Measurements from ENCODE around the gene PADI2. TPM values are rescaled to one million over a fixed set of nuclear protein-coding genes. Genes with fewer than 3 reads are reported as not detected.

Gene PADI2
- total RNA-seq, 1 donor from 2014 or later = 352 TPM

DNA sequence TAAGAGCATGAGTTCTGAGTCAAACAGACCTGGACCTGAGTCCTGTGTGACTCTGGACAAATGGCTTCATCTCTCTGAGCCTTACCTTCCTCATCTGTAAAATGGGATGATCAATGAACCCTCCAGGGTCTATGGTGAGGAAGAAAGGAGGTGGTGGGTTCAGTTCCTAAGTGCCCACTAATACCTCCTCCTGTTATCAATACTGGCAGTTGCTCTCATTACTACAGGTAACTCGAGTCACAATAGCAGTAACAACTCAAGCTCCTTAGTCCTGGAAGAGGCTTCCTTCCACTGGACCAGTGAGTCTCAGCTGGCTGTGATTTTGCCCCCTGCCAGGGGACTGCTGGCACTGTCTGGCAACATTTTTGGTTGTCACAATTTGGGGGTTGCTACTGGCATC is 2.6 kb downstream of the PADI2 start:
- no peak for DNase-seq (ENCODE audit: low read depth)

DNA sequence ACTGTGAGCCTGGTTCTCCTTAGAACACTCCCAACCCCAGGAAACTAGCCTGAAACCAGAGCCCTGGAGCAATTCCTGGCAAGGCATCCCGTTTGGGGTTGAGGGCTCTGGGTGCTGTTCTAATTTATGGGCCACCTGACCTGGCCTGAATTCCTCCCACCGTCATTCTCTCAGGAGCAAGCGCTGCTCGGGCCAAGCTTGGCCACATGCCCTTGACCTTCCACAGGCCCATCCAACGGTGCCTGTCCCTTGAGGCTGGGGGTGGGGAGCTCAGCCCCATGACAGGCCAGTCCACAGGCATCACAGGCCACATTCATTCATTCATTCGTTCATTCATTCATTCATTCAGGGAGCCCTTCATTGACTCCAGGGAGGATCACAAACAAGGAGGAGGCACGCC is 5.3 kb downstream of the PADI2 start:
- DNase-seq (ENCODE audit: low read depth) = peak; percentile 85

GRCh38 chr1:17112496-17113236 is 6.6 kb downstream of the PADI2 start:
- DNase-seq (ENCODE audit: low read depth) = peak; percentile 94

DNA sequence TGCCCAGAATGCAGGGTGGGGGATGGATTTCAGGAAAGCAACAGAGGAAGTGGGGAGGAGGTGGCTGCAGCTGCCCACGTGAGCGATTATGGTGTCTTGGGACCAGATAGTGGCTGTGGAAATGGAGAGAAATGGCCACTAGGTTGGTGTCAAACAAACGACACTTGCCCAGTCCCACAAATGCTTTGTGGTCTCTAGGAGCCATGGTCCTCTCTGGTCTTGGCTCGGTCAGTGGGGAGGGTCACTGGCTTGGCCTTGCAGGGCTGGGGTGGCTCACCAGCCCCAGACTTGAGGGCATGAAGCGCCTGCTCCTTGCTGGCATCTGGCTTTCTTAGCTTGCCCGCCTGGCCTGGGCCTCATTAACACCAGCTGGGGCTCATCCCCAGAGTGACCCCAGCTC is 7.2 kb downstream of the PADI2 start:
- DNase-seq (ENCODE audit: low read depth) = peak; percentile 88

DNA sequence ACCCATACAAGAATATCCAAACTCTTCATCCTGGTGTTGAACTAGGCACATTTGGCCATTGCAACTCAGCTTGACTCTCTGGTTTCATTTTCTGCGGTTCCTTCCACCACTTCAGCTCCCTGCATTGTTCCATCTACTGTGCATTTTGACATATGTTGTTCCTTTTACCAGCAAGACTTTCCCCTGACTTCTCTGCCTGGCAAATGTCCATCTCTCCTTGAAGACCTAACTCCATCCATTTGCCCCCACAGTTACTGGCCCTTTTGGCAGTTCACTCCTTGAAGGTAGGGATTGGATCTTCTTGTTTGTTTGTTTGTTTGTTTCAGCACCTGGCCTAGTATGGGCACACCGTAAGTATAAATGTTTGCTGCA is 8.7 kb downstream of the PADI2 start:
- no peak for DNase-seq (ENCODE audit: low read depth)

GRCh38 chr1:17109892-17110554 is 9.2 kb downstream of the PADI2 start:
- DNase-seq (ENCODE audit: low read depth) = no peak

GRCh38 chr1:17108786-17109185 is 10.5 kb downstream of the PADI2 start:
- DNase-seq (ENCODE audit: low read depth) = no peak

DNA sequence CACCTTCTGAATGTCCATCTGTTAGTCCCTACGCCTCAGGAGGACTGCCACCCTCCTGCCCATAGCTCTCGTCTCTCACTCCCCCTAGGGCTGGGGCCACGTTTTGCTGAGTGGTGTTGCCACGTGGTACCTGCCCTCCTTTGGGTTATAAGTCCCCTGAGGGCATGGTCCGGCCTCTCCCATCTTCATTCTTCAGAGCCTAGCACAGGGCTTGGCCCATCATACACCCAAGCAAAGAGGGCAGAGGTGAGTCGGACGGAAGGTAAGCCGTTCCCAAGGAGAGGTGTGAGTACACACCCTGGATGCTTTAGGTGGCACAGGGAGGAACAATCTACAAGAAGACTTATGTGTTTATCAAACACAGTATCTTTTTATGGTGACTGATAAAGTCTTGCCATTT is 10.9 kb downstream of the PADI2 start:
- DNase-seq (ENCODE audit: low read depth) = no peak

DNA sequence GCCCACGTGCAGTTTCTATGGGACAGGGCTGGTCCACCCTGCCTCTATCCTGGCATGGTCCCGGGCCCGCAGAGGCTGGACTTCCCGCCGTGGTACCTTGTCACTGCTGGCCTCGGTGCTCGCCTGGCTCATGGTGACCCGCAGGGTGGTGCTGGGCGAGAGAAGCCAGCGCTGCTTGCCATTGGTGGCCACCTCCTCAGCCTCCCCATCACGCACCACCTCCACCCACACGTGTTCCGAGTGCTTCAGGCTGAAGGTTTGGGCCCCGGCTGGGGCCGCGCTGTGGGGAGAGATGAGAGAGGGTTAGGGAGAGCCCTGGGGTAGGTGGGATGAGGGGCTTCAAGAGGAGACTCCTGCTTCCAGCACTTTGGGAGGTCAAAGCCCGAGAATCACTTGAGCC is 14.5 kb downstream of the PADI2 start:
- DNase-seq (ENCODE audit: low read depth) = no peak

- DNase-seq (ENCODE audit: low read depth) = no peak
Measured at GRCh38 chr1:17102232-17102631, 17.0 kb downstream of the PADI2 start.

DNA sequence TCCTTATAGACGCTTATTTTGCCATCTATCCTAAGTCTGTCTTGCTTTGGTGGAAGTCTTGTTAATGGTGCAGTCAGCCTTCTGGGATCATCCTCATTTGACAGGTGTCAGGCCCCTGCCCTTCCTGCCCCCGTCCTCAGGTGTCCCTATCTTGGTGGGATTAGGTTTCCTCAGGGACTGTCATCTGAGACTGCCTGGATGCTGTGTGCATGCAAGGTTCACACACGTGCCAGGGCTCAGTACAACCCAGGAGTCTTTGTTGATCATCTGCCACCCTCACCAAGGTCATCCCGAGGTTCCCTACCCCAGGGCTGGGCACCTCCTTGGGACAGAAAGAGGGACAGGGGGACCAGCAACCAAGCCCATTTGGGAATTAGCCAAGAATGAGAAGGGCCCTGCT is 18.0 kb downstream of the PADI2 start:
- no peak for DNase-seq (ENCODE audit: low read depth)

- DNase-seq (ENCODE audit: low read depth) = no peak
Measured at GRCh38 chr1:17099616-17100340, 19.5 kb downstream of the PADI2 start.

DNA sequence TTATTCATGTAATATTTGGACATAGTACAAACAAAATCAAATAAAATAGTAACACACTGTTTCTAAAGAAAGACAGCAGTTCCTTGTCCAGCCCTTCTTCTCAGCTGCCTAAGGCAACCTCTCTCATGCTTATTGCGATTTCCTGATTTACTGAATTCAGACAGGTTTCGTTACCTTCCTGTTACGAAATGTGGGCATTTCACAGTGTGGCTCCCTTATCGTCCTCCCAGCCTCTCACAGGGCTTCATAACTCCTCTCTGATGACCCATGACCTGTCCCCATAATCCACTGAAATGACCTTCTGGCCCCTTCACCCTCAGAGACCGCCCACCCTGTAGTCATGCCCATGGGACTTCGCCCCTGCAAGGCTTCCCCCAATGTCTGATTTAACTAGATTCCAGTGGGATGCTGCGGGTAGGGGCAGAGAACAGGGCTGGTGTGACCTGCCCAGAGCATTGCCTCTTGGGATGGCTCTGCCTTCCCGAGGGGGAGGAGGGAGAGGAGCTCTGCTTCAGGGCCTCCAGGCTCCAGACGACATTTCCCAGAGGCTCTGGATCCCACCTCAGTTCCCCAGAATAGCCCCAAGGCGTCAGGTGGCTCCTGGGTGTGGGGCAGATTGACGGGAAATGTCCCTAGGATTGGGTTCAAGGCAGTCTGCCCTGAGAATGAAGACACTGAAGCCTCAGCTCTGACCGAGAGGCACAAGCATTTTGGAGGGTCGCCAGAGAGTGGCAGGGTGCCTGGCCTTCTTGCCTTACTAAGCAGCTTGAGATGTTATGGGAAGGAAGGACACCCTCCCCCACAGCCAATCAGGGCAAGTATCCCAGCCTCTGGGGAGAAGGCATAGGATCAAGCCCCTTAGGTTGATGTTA is 20.6 kb downstream of the PADI2 start:
- DNase-seq (ENCODE audit: low read depth) = peak; percentile 90

DNA sequence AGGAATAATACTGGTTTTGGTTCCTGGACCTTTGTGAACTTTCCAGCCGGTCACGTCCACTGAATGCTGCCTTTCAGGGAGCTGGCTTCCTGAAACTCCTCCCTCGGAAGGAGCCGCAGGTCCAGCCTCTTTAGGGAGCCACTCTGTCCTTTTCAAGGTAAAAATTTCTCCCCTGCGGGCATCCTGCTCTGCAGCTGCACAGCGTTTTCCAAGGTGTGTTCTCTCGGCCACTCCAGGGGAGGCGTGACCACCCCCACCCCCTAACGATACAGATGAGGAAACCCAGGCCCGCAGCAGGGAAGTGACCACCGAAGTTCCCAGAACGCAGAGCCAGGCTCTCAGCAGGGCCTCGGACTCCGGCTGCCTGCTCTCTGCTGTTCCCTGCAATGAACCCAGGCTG is 21.5 kb downstream of the PADI2 start:
- no peak for DNase-seq (ENCODE audit: low read depth)

- DNase-seq (ENCODE audit: low read depth) = no peak
Measured at GRCh38 chr1:17097147-17097546, 22.1 kb downstream of the PADI2 start.

DNA sequence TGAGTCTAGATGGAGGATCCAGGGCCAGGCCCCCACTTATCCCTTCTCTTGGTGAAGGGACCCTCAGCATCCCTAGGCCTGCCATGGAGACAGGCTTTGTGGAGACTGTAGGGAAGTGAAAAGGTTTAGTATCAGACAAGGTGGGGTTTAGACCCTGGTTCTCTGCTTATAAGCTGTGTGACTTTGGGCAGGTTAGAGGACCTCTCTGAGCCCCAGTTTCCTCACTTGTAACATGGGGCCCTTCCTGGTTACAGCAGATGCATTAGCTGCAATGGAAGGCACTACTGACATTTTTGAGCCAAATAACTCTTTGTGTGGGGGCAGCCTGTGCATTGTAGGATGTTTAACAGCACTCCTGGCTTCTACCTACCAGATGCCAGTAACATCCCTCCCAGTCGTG is 22.7 kb downstream of the PADI2 start:
- DNase-seq (ENCODE audit: low read depth) = no peak

DNA sequence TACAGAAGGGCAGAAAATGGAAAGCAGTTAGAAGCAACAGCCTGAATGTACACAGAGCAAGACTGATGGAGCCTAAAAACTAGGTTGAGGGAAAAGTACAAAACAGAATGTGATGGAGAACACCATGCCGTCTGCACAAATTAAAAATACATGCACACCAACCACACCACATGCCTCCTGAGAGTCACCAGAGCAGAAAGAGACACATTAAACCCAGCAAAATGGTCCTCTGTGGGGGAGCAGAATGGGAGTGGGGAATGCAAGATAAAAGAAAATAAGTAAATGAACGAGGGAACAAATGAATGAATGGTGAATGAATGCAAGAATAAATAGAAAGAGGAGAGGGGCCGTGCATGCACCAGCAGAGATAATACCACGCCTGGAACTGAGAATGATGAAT is 24.1 kb downstream of the PADI2 start:
- no peak for DNase-seq (ENCODE audit: low read depth)

GRCh38 chr1:17094664-17095063 is 24.6 kb downstream of the PADI2 start:
- no peak for DNase-seq (ENCODE audit: low read depth)

- DNase-seq (ENCODE audit: low read depth) = no peak
Measured at GRCh38 chr1:17093822-17094393, 25.3 kb downstream of the PADI2 start.

DNA sequence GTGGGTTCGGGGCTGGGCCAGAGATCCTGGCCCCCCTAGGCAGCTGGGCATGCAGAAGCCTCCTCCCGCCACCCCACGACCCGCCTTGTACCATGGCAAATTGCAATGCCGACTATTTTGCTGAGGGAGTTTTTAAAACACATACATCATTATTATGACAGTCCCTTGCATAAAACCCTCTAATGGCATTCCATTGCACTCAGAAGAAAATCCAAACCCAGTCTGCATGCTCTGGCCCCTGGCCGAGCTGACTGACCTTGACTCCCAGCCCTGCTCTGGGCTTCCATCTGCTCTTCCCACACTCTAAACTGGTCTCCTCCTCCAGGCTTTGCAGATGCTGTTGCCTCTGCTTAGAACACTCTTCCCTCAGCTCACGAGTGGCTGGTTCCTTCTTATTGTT is 28.0 kb downstream of the PADI2 start:
- no peak for DNase-seq (ENCODE audit: low read depth)

DNA sequence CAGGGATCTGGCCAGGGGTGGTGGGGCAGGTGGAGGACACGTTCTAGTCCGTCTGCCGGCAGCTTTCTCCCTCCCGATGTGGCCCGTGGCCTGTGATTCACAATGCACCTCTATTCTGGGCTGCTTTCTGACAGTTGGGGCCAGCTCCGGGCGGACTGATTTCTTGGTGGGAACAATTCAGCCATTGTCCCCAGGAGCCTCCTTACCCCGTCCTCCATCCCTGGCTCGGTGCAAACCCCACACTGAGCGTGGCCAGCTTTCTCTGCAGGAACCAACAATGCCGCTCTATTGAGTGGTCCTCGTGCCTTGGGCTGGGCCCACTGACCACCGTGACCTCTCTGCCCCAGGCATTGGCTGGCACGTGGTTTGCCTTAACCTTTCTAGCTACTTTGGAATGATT is 29.7 kb downstream of the PADI2 start:
- no peak for DNase-seq (ENCODE audit: low read depth)
